HEK293 (cell line): ENCODE measurements around the gene ABTB2.

ENCODE experiments used
- CTCF ChIA-PET: fragments of 350-600 bp; formaldehyde crosslinking; extraction: SDS; loops from one replicate; lab custom pipeline; 2021; ENCODE audit warnings: antibody characterized with exemption; lab: Yijun Ruan, JAX
- POLR2A ChIA-PET: fragments of 300-600 bp; formaldehyde crosslinking; extraction: SDS; loops from one replicate; lab custom pipeline; 2020; ENCODE audit warnings: antibody characterized with exemption, inconsistent platforms; lab: Yijun Ruan, JAX
- H3K27ac ChIP-seq: fragments of 200-500 bp; sonication (Bioruptor generic); 2 replicates; pipeline ENCODE4 v1.5.1; 2014; ENCODE audit warnings: low read depth, low read length, control low read depth, inconsistent platforms; ENCODE audit errors: extremely low read depth
- H3K36me3 ChIP-seq, 2 experiments: fragments of 200-500 bp in 1 of 2; sonication (Bioruptor generic) in 1 of 2; 1 replicate in 1 of 2; 2 replicates in 1 of 2; pipeline ENCODE4 v1.5.1; 2014 to 2017; ENCODE audit warnings: inconsistent platforms in 2 of 2, low read length in 2 of 2; ENCODE audit not compliant: control insufficient read depth in 2 of 2, insufficient read depth in 1 of 2
- H3K4me1 ChIP-seq: fragments of 200-500 bp; sonication (Bioruptor generic); 2 replicates; pipeline ENCODE4 v1.5.1; 2014; ENCODE audit warnings: mild to moderate bottlenecking, low read length, inconsistent platforms; ENCODE audit not compliant: control insufficient read depth, insufficient read depth
- H3K4me3 ChIP-seq: 2 replicates; pipeline ENCODE4 v1.5.1; 2011; ENCODE audit warnings: low read depth, mild to moderate bottlenecking, control low read depth, low read length, moderate library complexity
- H3K9me3 ChIP-seq: fragments of 200-500 bp; sonication (Bioruptor generic); 2 replicates; pipeline ENCODE4 v1.5.1; 2014; ENCODE audit warnings: low read depth, low read length, inconsistent platforms; ENCODE audit not compliant: control insufficient read depth, insufficient read depth
- GLIS1 ChIP-seq: fragments of 450-650 bp; formaldehyde crosslinking; IDR thresholded peaks from 2 replicates; pipeline ENCODE4 v1.5.1; 2016; ENCODE audit warnings: missing biosample characterization, missing genetic modification characterization
- GLIS2 ChIP-seq: fragments of 450-650 bp; formaldehyde crosslinking; IDR thresholded peaks from 2 replicates; pipeline ENCODE4 v1.5.1; 2016; ENCODE audit warnings: missing biosample characterization, missing genetic modification characterization
- KLF1 ChIP-seq: fragments of 450-650 bp; formaldehyde crosslinking; IDR thresholded peaks from 2 replicates; pipeline ENCODE4 v1.5.1; 2016; ENCODE audit warnings: missing biosample characterization, missing genetic modification characterization
- KLF9 ChIP-seq: fragments of 450-650 bp; formaldehyde crosslinking; IDR thresholded peaks from 2 replicates; pipeline ENCODE4 v1.5.1; 2016; ENCODE audit warnings: missing biosample characterization, missing genetic modification characterization, low read depth
- WT1 ChIP-seq: fragments of 450-650 bp; formaldehyde crosslinking; IDR thresholded peaks from 2 replicates; pipeline ENCODE4 v1.5.1; 2016; ENCODE audit warnings: missing biosample characterization, missing genetic modification characterization
- YY1 ChIP-seq: fragments of 450-650 bp; formaldehyde crosslinking; IDR thresholded peaks from 2 replicates; pipeline ENCODE4 v1.5.1; 2018; ENCODE audit warnings: missing biosample characterization, missing genetic modification characterization
- ZBTB20 ChIP-seq: fragments of 450-650 bp; formaldehyde crosslinking; IDR thresholded peaks from 2 replicates; pipeline ENCODE4 v1.5.1; 2016; ENCODE audit warnings: missing biosample characterization, missing genetic modification characterization
- ZBTB8A ChIP-seq: fragments of 450-650 bp; formaldehyde crosslinking; IDR thresholded peaks from 2 replicates; pipeline ENCODE4 v1.5.1; 2016; ENCODE audit warnings: missing biosample characterization, missing genetic modification characterization
- ZIC2 ChIP-seq: fragments of 450-650 bp; formaldehyde crosslinking; IDR thresholded peaks from 2 replicates; pipeline ENCODE4 v1.5.1; 2016; ENCODE audit warnings: missing biosample characterization, missing genetic modification characterization
- ZNF311 ChIP-seq: fragments of 450-650 bp; formaldehyde crosslinking; IDR thresholded peaks from 2 replicates; pipeline ENCODE4 v1.5.1; 2017; ENCODE audit warnings: missing biosample characterization, missing genetic modification characterization, borderline replicate concordance
- ZNF394 ChIP-seq: fragments of 450-650 bp; formaldehyde crosslinking; IDR thresholded peaks from 2 replicates; pipeline ENCODE4 v1.5.1; 2016; ENCODE audit warnings: missing biosample characterization, missing genetic modification characterization, mild to moderate bottlenecking, moderate library complexity, borderline replicate concordance
- ZNF514 ChIP-seq: fragments of 450-650 bp; formaldehyde crosslinking; IDR thresholded peaks from 2 replicates; pipeline ENCODE4 v1.5.1; 2016; ENCODE audit warnings: missing biosample characterization, missing genetic modification characterization
- ZNF677 ChIP-seq: fragments of 450-650 bp; IDR thresholded peaks from 2 replicates; pipeline ENCODE4 v1.5.0; 2018; ENCODE audit warnings: missing biosample characterization, mild to moderate bottlenecking, missing genetic modification characterization, moderate library complexity
- TF ChIP-seq, protein P1 (sequence below): fragments of 450-650 bp; formaldehyde crosslinking; IDR thresholded peaks from 2 replicates; pipeline ENCODE4 v1.5.1; 2016; ENCODE audit warnings: missing biosample characterization, missing genetic modification characterization
- TF ChIP-seq, protein P2 (sequence below): fragments of 450-650 bp; formaldehyde crosslinking; IDR thresholded peaks from 2 replicates; pipeline ENCODE4 v1.5.1; 2016; ENCODE audit warnings: missing biosample characterization, missing genetic modification characterization
- TF ChIP-seq, protein P3 (sequence below): fragments of 450-650 bp; formaldehyde crosslinking; IDR thresholded peaks from 2 replicates; pipeline ENCODE4 v1.5.1; 2017; ENCODE audit warnings: missing biosample characterization, missing genetic modification characterization
- TF ChIP-seq, protein P4 (sequence below): fragments of 450-650 bp; formaldehyde crosslinking; IDR thresholded peaks from 2 replicates; pipeline ENCODE4 v1.5.1; 2016; ENCODE audit warnings: missing biosample characterization, missing genetic modification characterization

ABTB2 gene

DNA sequence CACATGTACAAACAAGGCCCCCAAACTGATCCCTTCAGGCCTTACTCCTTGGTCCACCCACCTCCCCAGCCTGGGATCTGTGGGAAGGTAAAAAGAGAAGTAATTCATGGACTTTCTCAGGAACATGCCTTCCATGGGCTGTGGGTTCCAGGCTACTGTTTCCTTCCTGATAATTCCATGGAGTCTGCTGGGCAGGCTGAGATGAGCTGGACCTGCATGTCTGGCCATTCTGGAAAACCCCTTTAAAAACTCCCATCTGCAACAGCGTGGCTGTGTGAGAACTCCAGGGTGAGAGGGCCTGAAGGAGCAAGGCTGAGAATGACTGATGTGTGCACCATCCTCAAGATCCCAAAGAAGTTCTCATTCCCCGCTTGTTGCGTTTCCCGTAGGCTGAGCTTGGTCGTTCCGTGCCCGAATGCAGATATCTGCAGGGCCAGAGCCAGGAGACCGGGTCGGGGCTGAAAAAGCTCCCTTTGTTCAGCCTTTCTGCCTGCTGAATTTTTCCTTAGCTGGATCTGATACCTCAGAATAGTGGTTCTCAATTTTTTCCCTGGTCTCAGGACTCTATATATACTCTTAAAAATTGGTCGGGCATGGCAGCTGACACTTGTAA is 179.5 kb downstream of the ABTB2 start (continued):
- TF ChIP-seq, protein P1, sequence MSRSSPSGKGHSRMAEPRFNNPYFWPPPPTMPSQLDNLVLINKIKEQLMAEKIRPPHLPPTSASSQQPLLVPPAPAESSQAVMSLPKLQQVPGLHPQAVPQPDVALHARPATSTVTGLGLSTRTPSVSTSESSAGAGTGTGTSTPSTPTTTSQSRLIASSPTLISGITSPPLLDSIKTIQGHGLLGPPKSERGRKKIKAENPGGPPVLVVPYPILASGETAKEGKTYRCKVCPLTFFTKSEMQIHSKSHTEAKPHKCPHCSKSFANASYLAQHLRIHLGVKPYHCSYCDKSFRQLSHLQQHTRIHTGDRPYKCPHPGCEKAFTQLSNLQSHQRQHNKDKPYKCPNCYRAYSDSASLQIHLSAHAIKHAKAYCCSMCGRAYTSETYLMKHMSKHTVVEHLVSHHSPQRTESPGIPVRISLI: no peak
- no peak for TF ChIP-seq ZNF311 (tag by site-specific recombination)
- TF ChIP-seq, all 188 proteins: peak for 0

DNA sequence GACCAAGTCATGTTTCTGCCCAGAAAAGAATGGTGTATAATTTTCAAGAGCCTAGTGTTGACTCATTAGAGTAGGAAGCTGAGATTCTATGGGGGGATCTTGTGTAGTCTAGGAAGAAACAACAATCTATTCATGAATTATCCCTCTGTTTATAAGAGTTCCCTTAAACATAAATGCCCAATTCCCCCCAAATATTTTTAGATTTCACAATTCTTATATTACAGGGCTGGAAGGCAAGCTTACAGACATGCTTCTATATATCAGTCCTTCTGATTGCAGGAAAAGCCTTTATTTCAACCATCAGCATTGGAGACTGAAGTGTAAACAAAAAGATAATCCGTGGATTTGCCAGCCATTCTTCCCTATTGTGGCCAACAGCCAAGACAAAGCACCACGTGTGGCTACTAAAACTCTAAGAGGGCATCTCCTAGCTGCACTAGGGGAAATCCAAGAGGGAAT is 181.0 kb downstream of the ABTB2 start:
- Histone ChIP-seq H3K4me3 (no peak overlapping the region), H3K27ac (no peak overlapping the region), H3K36me3 (peaks cover 0 to 3% of the 10 kb centered on the region in 2 experiments; a peak in 1 of 3 replicates), H3K9me3 (no peaks in the 10 kb centered on the region), H3K4me1 (no peaks in the 10 kb centered on the region)
- TF ChIP-seq GLIS1 (tag by site-specific recombination) (peak; percentile 44; the same call in 1 of the 2 replicates), ZIC2 (tag by site-specific recombination) (no peak)
- ChIA-PET POLR2A (interaction anchor here (5.1 kb wide), 1 partner anchor 180 kb away, joined by 65 read pairs; the partner anchor contains the start of gene ABTB2), CTCF (interaction anchor here (0.6 to 1.5 kb wide), 5 partner anchors 144 to 184 kb away, joined by 3 to 6 read pairs (median 4); no protein-coding TSS in a partner anchor)

DNA sequence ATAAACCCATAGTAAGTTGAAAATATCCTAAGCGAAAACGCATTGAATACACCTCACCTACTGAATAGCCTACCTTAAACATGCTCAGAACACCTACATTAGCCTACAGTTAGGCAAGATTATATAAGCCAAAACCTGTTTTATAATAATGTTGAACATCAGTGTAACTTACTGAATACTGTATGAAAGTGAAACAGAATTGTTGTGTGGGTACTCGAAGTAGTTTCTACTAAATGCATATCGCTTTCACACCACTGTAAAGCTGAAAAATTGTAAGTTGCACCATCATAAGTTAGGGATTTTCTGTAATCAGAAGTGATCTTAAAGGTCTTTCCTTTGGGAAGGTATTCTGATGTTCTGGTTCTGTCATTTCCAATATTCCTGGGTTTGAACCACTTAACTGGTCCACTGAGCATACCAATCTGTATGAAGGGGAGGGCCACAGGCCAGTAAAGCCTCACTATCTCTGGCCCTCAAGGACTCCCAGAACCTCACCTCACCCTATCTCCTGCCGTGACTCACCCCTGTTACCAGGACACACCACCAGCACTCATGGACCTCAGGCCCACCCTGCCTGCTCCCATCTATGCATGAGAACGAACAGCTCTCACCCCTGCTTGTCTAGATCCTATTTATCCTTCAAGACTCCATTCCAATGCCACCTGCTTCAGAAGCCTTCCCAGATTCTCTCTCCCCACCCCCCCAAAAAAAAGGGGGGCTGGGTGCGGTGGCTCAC is 182.4 kb downstream of the ABTB2 start:
- POLR2A ChIA-PET: interaction anchor here (5.1 kb wide), 1 partner anchor 182 kb away, joined by 65 read pairs; the partner anchor contains the start of gene ABTB2
- TF ChIP-seq, protein P2, sequence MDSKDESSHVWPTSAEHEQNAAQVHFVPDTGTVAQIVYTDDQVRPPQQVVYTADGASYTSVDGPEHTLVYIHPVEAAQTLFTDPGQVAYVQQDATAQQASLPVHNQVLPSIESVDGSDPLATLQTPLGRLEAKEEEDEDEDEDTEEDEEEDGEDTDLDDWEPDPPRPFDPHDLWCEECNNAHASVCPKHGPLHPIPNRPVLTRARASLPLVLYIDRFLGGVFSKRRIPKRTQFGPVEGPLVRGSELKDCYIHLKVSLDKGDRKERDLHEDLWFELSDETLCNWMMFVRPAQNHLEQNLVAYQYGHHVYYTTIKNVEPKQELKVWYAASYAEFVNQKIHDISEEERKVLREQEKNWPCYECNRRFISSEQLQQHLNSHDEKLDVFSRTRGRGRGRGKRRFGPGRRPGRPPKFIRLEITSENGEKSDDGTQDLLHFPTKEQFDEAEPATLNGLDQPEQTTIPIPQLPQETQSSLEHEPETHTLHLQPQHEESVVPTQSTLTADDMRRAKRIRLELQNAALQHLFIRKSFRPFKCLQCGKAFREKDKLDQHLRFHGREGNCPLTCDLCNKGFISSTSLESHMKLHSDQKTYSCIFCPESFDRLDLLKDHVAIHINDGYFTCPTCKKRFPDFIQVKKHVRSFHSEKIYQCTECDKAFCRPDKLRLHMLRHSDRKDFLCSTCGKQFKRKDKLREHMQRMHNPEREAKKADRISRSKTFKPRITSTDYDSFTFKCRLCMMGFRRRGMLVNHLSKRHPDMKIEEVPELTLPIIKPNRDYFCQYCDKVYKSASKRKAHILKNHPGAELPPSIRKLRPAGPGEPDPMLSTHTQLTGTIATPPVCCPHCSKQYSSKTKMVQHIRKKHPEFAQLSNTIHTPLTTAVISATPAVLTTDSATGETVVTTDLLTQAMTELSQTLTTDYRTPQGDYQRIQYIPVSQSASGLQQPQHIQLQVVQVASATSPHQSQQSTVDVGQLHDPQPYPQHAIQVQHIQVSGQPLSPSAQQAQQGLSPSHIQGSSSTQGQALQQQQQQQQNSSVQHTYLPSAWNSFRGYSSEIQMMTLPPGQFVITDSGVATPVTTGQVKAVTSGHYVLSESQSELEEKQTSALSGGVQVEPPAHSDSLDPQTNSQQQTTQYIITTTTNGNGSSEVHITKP: peak; percentile 79
- TF ChIP-seq YY1 (no peak), ZNF514 (tag by site-specific recombination) (no peak)

DNA sequence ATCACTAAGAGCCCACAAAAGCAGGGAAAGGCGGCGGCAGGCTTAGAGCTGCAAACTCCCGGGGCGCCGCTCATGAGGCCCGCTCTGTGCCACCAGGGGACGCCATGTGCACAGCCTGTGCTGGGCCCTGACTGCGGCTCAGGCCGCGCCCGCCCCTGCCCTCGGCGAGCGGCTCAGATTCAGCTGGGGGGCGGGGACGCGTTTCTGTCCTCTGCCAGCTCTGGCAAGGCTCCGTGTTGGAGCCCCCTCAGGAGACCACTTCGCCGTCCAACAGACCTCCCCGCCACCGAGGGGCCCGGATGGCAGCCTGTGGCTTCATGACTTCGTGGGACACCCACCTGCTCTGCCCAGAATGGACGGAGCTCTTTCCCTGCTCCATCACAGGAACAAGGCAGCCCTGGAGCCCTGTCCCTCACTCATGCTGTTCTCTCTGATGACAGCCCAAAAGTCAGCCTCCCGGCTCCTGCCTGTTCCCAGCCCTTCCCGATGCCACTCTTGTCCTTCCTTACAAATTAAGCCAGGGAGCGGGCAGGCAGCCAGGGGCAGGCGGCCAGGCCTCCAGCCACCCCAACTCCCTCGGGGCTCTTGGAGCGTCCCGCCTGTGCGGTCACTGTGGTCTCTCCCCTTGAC is 183.3 kb downstream of the ABTB2 start:
- Histone ChIP-seq H3K9me3 (no peaks in the 10 kb centered on the region), H3K27ac (no peak overlapping the region; the same call in 1 of the 2 replicates), H3K4me3 (peak overlapping the region; percentile 17), H3K4me1 (no peaks in the 10 kb centered on the region), H3K36me3 (peaks cover 0 to 13% of the 10 kb centered on the region in 2 experiments; a peak in 1 of 3 replicates)
- ChIA-PET POLR2A (interaction anchor here (1.1 to 5.1 kb wide), 2 partner anchors 24 to 183 kb away, joined by 3 to 65 read pairs; partner anchors contain the start of gene ABTB2), CTCF (interaction anchor here (0.5 to 2.4 kb wide), 55 partner anchors 10 to 400 kb away, joined by 3 to 48 read pairs (median 4); partner anchors contain the start of gene ABTB2)
- TF ChIP-seq WT1 (tag by site-specific recombination): peak; percentile 21; the same call in 1 of the 2 replicates
- peak; percentile 63 for TF ChIP-seq KLF1 (tag by site-specific recombination)
- TF ChIP-seq ZNF677 (tag by site-specific recombination): no peak
- TF ChIP-seq ZBTB8A: peak; percentile 75
- TF ChIP-seq ZNF394 (tag by site-specific recombination): peak; percentile 45; the same call in 1 of the 2 replicates
- TF ChIP-seq KLF9: peak; percentile 86
- TF ChIP-seq, protein P3, sequence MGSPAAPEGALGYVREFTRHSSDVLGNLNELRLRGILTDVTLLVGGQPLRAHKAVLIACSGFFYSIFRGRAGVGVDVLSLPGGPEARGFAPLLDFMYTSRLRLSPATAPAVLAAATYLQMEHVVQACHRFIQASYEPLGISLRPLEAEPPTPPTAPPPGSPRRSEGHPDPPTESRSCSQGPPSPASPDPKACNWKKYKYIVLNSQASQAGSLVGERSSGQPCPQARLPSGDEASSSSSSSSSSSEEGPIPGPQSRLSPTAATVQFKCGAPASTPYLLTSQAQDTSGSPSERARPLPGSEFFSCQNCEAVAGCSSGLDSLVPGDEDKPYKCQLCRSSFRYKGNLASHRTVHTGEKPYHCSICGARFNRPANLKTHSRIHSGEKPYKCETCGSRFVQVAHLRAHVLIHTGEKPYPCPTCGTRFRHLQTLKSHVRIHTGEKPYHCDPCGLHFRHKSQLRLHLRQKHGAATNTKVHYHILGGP (tag by site-specific recombination): no peak
- peak; percentile 18; the same call in 1 of the 2 replicates for TF ChIP-seq GLIS2 (tag by site-specific recombination)
- TF ChIP-seq ZBTB20 (tag by site-specific recombination): 0 out of 2 replicates have a peak, but pooled peaks have one; percentile 14
- TF ChIP-seq, protein P4, sequence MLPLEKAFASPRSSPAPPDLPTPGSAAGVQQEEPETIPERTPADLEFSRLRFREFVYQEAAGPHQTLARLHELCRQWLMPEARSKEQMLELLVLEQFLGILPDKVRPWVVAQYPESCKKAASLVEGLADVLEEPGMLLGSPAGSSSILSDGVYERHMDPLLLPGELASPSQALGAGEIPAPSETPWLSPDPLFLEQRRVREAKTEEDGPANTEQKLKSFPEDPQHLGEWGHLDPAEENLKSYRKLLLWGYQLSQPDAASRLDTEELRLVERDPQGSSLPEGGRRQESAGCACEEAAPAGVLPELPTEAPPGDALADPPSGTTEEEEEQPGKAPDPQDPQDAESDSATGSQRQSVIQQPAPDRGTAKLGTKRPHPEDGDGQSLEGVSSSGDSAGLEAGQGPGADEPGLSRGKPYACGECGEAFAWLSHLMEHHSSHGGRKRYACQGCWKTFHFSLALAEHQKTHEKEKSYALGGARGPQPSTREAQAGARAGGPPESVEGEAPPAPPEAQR: no peak

More for the DNA sequence above, 182.4 kb downstream of the ABTB2 start:
- CTCF ChIA-PET: interaction anchor here (0.9 to 2.4 kb wide), 15 partner anchors 9 to 329 kb away, joined by 3 to 48 read pairs (median 9); partner anchors contain the start of gene ABTB2
- Histone ChIP-seq H3K36me3 (peaks cover 0 to 9% of the 10 kb centered on the region in 2 experiments; a peak in 1 of 3 replicates), H3K4me3 (no peak overlapping the region), H3K27ac (no peak overlapping the region), H3K4me1 (no peaks in the 10 kb centered on the region), H3K9me3 (no peaks in the 10 kb centered on the region)
